K562 (cell line): ENCODE measurements around the gene TMEM87B. TPM values are rescaled to one million over a fixed set of nuclear protein-coding genes. Genes with fewer than 3 reads are reported as not detected.

ENCODE experiments used
- ATAC-seq: fragments of 200-7000 bp; cut with Tn5 transposase; 3 replicates; pipeline ENCODE4 v1.9.1; 2020; ENCODE audit warnings: moderate library complexity
- BruUV-seq: library from RNA; stranded (reverse); fragments of 400-500 nt; replicated peaks from 2 replicates; lab custom pipeline; 2021; lab: Mats Ljungman, UMichigan
- CTCF ChIA-PET: fragments of 300-600 bp; formaldehyde crosslinking; extraction: SDS; loops from one replicate; lab custom pipeline; 2021; ENCODE audit warnings: low intra/inter-chr PET ratio; lab: Yijun Ruan, JAX
- POLR2A ChIA-PET: fragments of 300-600, 350-650 bp; sonication (Branson Sonifier 250); formaldehyde crosslinking; extraction: SDS; loops from one replicate; lab custom pipeline; 2021; ENCODE audit warnings: antibody characterized with exemption, inconsistent platforms; lab: Yijun Ruan, JAX
- DNase-seq, 4 experiments: peaks; one replicate each; pipeline versions ENCODE4 v3.0.0 to v3.0.0-alpha.2; 2011 to 2018; ENCODE audit warnings: low spot score in 3 of 4, mixed read lengths in 3 of 4; ENCODE audit errors: extremely low read depth in 1 of 4
- FAIRE-seq: peaks from 2 replicates; lab custom pipeline; 2011; peaks lifted over from hg19 to GRCh38; lab: Jason Lieb, UNC
- H2AFZ ChIP-seq: 2 replicates; pipeline ENCODE4 v1.6.0; 2011; ENCODE audit warnings: low read depth, low read length, control low read depth, inconsistent platforms
- H3K27ac ChIP-seq: fragments of 200-600 bp; 3 replicates; pipeline ENCODE4 v1.8.0; 2011; ENCODE audit warnings: low read depth, mild to moderate bottlenecking, control low read depth, inconsistent platforms, low read length, moderate library complexity, mixed read lengths; ENCODE audit errors: extremely low read depth
- H3K27me3 ChIP-seq, 2 experiments: fragments of 300-600 bp in 1 of 2; 2 replicates in 1 of 2; 3 replicates in 1 of 2; pipeline versions ENCODE4 v1.6.0 to v1.8.0; 2011; ENCODE audit warnings: inconsistent platforms in 2 of 2, low read length in 2 of 2, mild to moderate bottlenecking in 1 of 2, mixed read lengths in 1 of 2, moderate library complexity in 1 of 2; ENCODE audit not compliant: control insufficient read depth in 2 of 2, insufficient read depth in 2 of 2
- H3K36me3 ChIP-seq: fragments of 300-600 bp; 3 replicates; pipeline ENCODE4 v1.8.0; 2011; ENCODE audit warnings: mild to moderate bottlenecking, low read length, inconsistent platforms; ENCODE audit not compliant: control insufficient read depth, insufficient read depth
- H3K4me1 ChIP-seq, 2 experiments: fragments of 200-600 bp in 1 of 2; replicated peaks in 1 of 2; 2 replicates in 1 of 2; 3 replicates in 1 of 2; pipeline versions ENCODE4 v1.5.1 to v1.8.0; 2011; ENCODE audit warnings: inconsistent platforms in 2 of 2, low read length in 2 of 2, mild to moderate bottlenecking in 1 of 2, mixed read lengths in 1 of 2, moderate library complexity in 1 of 2; ENCODE audit not compliant: control insufficient read depth in 2 of 2, insufficient read depth in 2 of 2
- H3K4me2 ChIP-seq: 2 replicates; pipeline ENCODE4 v1.6.1; 2011; ENCODE audit warnings: low read length, control low read depth, inconsistent platforms, mixed read lengths; ENCODE audit not compliant: insufficient read depth
- H3K4me3 ChIP-seq: fragments of 200-600 bp; sonication (generic), shearing (Covaris generic); 2 replicates; pipeline ENCODE4 v1.5.1; 2016; ENCODE audit warnings: control low read depth, inconsistent platforms
- H3K79me2 ChIP-seq: fragments of 200-600 bp; 3 replicates; pipeline ENCODE4 v1.8.0; 2011; ENCODE audit warnings: low read length, inconsistent platforms; ENCODE audit not compliant: control insufficient read depth, insufficient read depth
- H3K9ac ChIP-seq, 2 experiments: 2 replicates each; pipeline versions ENCODE4 v1.6.0 to v1.6.1; 2011; ENCODE audit warnings: low read depth in 2 of 2, low read length in 2 of 2, control low read depth in 1 of 2, inconsistent platforms in 1 of 2, mild to moderate bottlenecking in 1 of 2, mixed read lengths in 1 of 2; ENCODE audit not compliant: insufficient read depth in 1 of 2
- H3K9me1 ChIP-seq: one replicate; pipeline ENCODE4 v1.6.0; 2011; ENCODE audit warnings: inconsistent platforms, mild to moderate bottlenecking, low read length, moderate library complexity; ENCODE audit not compliant: control insufficient read depth, insufficient read depth
- H3K9me3 ChIP-seq: replicated peaks from 2 replicates; pipeline ENCODE4 v1.5.1; 2011; ENCODE audit warnings: low read depth, low read length, inconsistent platforms; ENCODE audit not compliant: control insufficient read depth, insufficient read depth
- H4K20me1 ChIP-seq: replicated peaks from 2 replicates; pipeline ENCODE4 v1.6.1; 2011; ENCODE audit warnings: low read length, inconsistent platforms, mixed read lengths; ENCODE audit not compliant: control insufficient read depth, insufficient read depth
- ARID1B ChIP-seq: fragments of 450-650 bp; IDR thresholded peaks from 2 replicates; pipeline ENCODE4 v1.6.1; 2016; ENCODE audit warnings: antibody characterized with exemption, mild to moderate bottlenecking, inconsistent platforms
- CCNT2 ChIP-seq: IDR thresholded peaks from 2 replicates; pipeline ENCODE4 v1.6.1; 2011; ENCODE audit warnings: borderline replicate concordance, low read depth, mild to moderate bottlenecking, moderate library complexity, mixed read lengths, low read length; ENCODE audit not compliant: insufficient read length; ENCODE audit errors: extremely low read depth
- MED1 ChIP-seq: sonication (generic); formaldehyde crosslinking; IDR thresholded peaks from 2 replicates; pipeline ENCODE4 v1.8.1; 2023; ENCODE audit warnings: missing genetic modification reagents, borderline replicate concordance
- PBX2 ChIP-seq, 2 experiments: IDR thresholded peaks in 1 of 2; conservative IDR thresholded peaks in 1 of 2; 2 replicates each; pipeline ENCODE4 v1.6.1; 2016; ENCODE audit warnings: low read depth in 2 of 2, mild to moderate bottlenecking in 1 of 2, missing compliant biosample characterization in 1 of 2, missing genetic modification characterization in 1 of 2, moderate library complexity in 1 of 2
- POU5F1 ChIP-seq: fragments of 150-350 bp; IDR thresholded peaks from 2 replicates; pipeline ENCODE4 v1.6.1; 2014; ENCODE audit warnings: borderline replicate concordance, low read length, low read depth, mild to moderate bottlenecking; ENCODE audit not compliant: partially characterized antibody
- TEAD2 ChIP-seq: fragments of 450-650 bp; IDR thresholded peaks from 2 replicates; pipeline ENCODE4 v1.6.1; 2016; ENCODE audit warnings: missing genetic modification characterization, control low read depth, missing compliant biosample characterization
- YY1 ChIP-seq, 3 experiments: IDR thresholded peaks; 2 replicates each; pipeline ENCODE4 v1.6.1; 2011; ENCODE audit warnings: low read length in 2 of 3, mild to moderate bottlenecking in 2 of 3, moderate library complexity in 2 of 3, borderline replicate concordance in 1 of 3, control low read depth in 1 of 3, low read depth in 1 of 3; ENCODE audit not compliant: insufficient read depth in 3 of 3, insufficient replicate concordance in 2 of 3, control insufficient read depth in 1 of 3, insufficient read length in 1 of 3; ENCODE audit errors: extremely low read depth in 1 of 3
- ZBTB12 ChIP-seq: fragments of 250-450 bp; sonication (Bioruptor Pico); IDR thresholded peaks from 2 replicates; pipeline ENCODE4 v1.4.0; 2020
- ZNF512 ChIP-seq: IDR thresholded peaks from 2 replicates; pipeline ENCODE4 v1.6.1; 2016; ENCODE audit warnings: missing genetic modification characterization, missing compliant biosample characterization
- ZNF76 ChIP-seq: fragments of 250-450 bp; sonication (Bioruptor Pico); IDR thresholded peaks from 2 replicates; pipeline ENCODE4 v1.4.0; 2020; ENCODE audit warnings: mild to moderate bottlenecking, moderate library complexity, borderline replicate concordance
- WGBS: fragments of 100-300 bp; shearing (Covaris generic); methylation state at CpG from one replicate; pipeline ENCODE4 v1.1.6; 2016; ENCODE audit warnings: low coverage, mixed read lengths; ENCODE audit not compliant: insufficient coverage; ENCODE audit errors: missing lambda C conversion rate; 5-methylcytosine and 5-hydroxymethylcytosine counted together
- in situ Hi-C: fragments of 300-500 bp; cut with MboI; formaldehyde crosslinking; loops from 4 replicates; pipeline ENCODE4 v1.15.0; 2018; ENCODE audit warnings: inconsistent platforms, mixed read lengths
- intact Hi-C: fragments of 100-400 bp; cut with micrococcal nuclease; formaldehyde crosslinking; loops from 2 replicates; pipeline ENCODE4 v1.14.2; 2022
- polyA plus RNA-seq, 8 experiments: library from polyadenylated mRNA; depleted of rRNA in 4 of 8; stranded (reverse) in 5 of 8; unstranded in 3 of 8; fragments of >200 nt; fragmentation: Nextera tagmentation in 2 of 8; fragmentation: Illumina TruSeq in 1 of 8; extraction: Ambion mirVana in 2 of 8; extraction: Trizol in 1 of 8; gene quantifications; 2 replicates each; pipeline versions ENCODE4 v1.2.1 to v1.2.3, GENCODE V29; 2011 to 2014; ENCODE audit warnings: inconsistent platforms in 1 of 8, missing spikeins in 1 of 8
- total RNA-seq, 7 experiments: library from RNA; depleted of rRNA in 6 of 7; stranded (reverse); fragments of >200 nt in 6 of 7; fragmentation: Illumina TruSeq in 2 of 7; extraction: Trizol in 2 of 7; gene quantifications; 2 replicates each; pipeline versions ENCODE4 v1.2.1 to v1.2.3, GENCODE V29; 2011 to 2021; ENCODE audit warnings: low replicate concordance in 1 of 7

Gene TMEM87B
- total and polyA plus RNA-seq, 9 of the 15 experiments (the other 6 are each of a cell fraction or from before 2014, with no cell fraction given): 3.7 to 17.1 (median 11.0) TPM

- in situ Hi-C loops: no loop called here
- no peak for TF ChIP-seq ZBTB12 (CRISPR knock-in tag)
- TF ChIP-seq ZNF76 (CRISPR knock-in tag): no peak
- TF ChIP-seq POU5F1: no peak
- TF ChIP-seq MED1 (CRISPR knock-in tag): no peak
- TF ChIP-seq PBX2 (CRISPR knock-in tag; IDR thresholded peaks at IDR 0.05; ENCODE audit: low read depth): no peak
- TF ChIP-seq PBX2 (tag; conservative IDR thresholded peaks at IDR 0.05; ENCODE audit: low read depth): peak; percentile 34; the same call in 1 of the 2 replicates
- TF ChIP-seq ARID1B: peak; percentile 92
- TF ChIP-seq ZNF512 (tag): no peak
- 0 out of 2 replicates have a peak, but pooled peaks have one; percentile 7 for TF ChIP-seq TEAD2 (tag)
- no peak for TF ChIP-seq YY1 (IDR thresholded peaks at IDR 0.05; ENCODE audit: borderline replicate concordance in 1 of 3, control insufficient read depth in 1 of 3, extremely low read depth in 1 of 3, insufficient read depth in 3 of 3, insufficient read length in 1 of 3, insufficient replicate concordance in 2 of 3, low read depth in 1 of 3, low read length in 2 of 3)
- peak; percentile 58 for TF ChIP-seq CCNT2
Observed at GRCh38 chr2:112021781-112022231, 33.3 kb upstream of the TMEM87B start.

More at GRCh38 chr2:112021781-112022231, 33.3 kb upstream of the TMEM87B start:
- peak overlapping the region; percentile 24; the same call in 1 of the 3 replicates for H3K27ac ChIP-seq
- BruUV-seq: no TSS peak
- peak; percentile 86 for ATAC-seq
- no peak overlapping the region for H3K9ac ChIP-seq
- peak; percentile 86 for FAIRE-seq
- ChIA-PET CTCF (no interaction called here), POLR2A (no interaction called here)
- H3K79me2 ChIP-seq: no peaks in the 10 kb centered on the region
- peak overlapping the region; percentile 35 for H3K4me2 ChIP-seq
- H2AFZ ChIP-seq: 0 out of 2 replicates have a peak overlapping the region, but pooled peaks have one; percentile 3
- under 1% methylated on average over 8 of the region's 8 CpGs for WGBS
- peak; percentile 19 to 80 (median 42) for DNase-seq
- no peaks in the 10 kb centered on the region for H3K9me1 ChIP-seq
- H3K27me3 ChIP-seq: no peaks in the 10 kb centered on the region
- intact Hi-C loops: no loop called here
- H3K36me3 ChIP-seq: no peaks in the 10 kb centered on the region
- peaks cover 13 to 30% of the 10 kb centered on the region in 2 experiments; a peak in 4 of 5 replicates for H3K4me1 ChIP-seq
- H4K20me1 ChIP-seq: no peaks in the 10 kb centered on the region
- H3K4me3 ChIP-seq: no peak overlapping the region
- H3K9me3 ChIP-seq: no peaks in the 10 kb centered on the region
